Measurements from ENCODE around the gene NOX5.

DNA sequence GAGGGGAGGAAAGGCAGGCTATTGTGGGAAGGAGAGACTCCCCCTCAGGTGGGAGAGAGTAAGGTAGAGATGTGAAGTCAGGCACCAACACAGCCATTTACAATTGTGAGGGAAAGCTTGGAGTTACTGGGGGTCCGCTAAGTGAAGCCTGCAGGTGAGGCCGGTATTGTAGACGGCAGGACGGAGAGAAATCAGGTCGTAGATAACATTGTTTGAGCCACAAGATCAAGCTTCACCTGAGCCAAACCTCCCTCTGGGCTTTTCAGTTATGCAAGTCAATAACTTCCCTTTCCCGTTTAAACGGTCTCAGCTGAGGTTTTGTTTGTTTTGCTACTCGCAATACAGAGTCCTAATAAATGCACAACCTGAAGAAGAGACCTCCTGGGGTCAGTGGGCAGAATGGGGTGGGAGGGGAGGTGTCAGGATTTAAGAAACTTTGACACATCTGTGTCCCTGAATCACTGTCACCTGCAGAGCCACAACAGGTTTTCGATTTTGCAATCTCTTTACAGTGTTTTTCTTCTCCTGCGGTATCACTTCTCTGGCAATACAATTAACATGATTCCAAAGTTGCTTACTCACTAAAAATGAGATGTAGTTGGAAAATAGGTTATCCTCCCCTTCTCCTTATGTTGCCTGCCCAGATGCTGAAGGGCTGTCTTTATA is 73.9 kb downstream of the NOX5 start:
- TF ChIP-seq RFX5 (IDR thresholded peaks at IDR 0.05; ENCODE audit: low read depth, low read length) (no peak), EZH2 (IDR thresholded peaks at IDR 0.05; ENCODE audit: borderline replicate concordance, control insufficient read depth, low read depth, low read length) (no peak), CHD4 (IDR thresholded peaks at IDR 0.05) (no peak), POLR2AphosphoS5 (IDR thresholded peaks at IDR 0.05; ENCODE audit: low read length) (no peak), BHLHE40 (IDR thresholded peaks at IDR 0.05; ENCODE audit: borderline replicate concordance in 1 of 2, low read depth in 2 of 2, low read length in 1 of 2) (no peak), SIN3A (IDR thresholded peaks at IDR 0.05; ENCODE audit: low read depth, low read length) (no peak), TAF1 (IDR thresholded peaks at IDR 0.05; ENCODE audit: borderline replicate concordance, low read depth, low read length) (no peak)
- TF ChIP-seq, protein P1, sequence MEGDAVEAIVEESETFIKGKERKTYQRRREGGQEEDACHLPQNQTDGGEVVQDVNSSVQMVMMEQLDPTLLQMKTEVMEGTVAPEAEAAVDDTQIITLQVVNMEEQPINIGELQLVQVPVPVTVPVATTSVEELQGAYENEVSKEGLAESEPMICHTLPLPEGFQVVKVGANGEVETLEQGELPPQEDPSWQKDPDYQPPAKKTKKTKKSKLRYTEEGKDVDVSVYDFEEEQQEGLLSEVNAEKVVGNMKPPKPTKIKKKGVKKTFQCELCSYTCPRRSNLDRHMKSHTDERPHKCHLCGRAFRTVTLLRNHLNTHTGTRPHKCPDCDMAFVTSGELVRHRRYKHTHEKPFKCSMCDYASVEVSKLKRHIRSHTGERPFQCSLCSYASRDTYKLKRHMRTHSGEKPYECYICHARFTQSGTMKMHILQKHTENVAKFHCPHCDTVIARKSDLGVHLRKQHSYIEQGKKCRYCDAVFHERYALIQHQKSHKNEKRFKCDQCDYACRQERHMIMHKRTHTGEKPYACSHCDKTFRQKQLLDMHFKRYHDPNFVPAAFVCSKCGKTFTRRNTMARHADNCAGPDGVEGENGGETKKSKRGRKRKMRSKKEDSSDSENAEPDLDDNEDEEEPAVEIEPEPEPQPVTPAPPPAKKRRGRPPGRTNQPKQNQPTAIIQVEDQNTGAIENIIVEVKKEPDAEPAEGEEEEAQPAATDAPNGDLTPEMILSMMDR (IDR thresholded peaks at IDR 0.05 in 2 of 3, conservative IDR thresholded peaks at IDR 0.05 in 1 of 3; ENCODE audit: control insufficient read depth in 2 of 3, extremely low read depth in 1 of 3, insufficient read depth in 1 of 3, low read depth in 3 of 3, low read length in 3 of 3): no peak
